Activated CD8-positive, alpha-beta memory T cell treated with anti-CD3 and anti-CD28 coated beads for 36 hours (primary cell): ENCODE measurements around the gene GM2A. TPM values are rescaled to one million over a fixed set of nuclear protein-coding genes. Genes with fewer than 3 reads are reported as not detected.
"Not testable (repeated sequence)": the region's sequence is repeated elsewhere in the genome, so short reads cannot be mapped to it uniquely, and the experiment has no call there.

ENCODE experiments used
- CTCF ChIA-PET: fragments of 350-600 bp; sonication (Branson Sonifier 250); formaldehyde crosslinking; loops from one replicate; lab custom pipeline; 2021; ENCODE audit warnings: antibody characterized with exemption; lab: Charles Lee
- POLR2A ChIA-PET: fragments of 350-600 bp; sonication (Branson Sonifier 250); formaldehyde crosslinking; loops from one replicate; lab custom pipeline; 2021; ENCODE audit warnings: antibody characterized with exemption; lab: Charles Lee
- total RNA-seq, 2 experiments: library from RNA; stranded (reverse); gene quantifications; one replicate each; pipeline ENCODE4 v1.2.3, GENCODE V29; 2021

The GM2A gene
- total RNA-seq, 2 experiments from 2014 or later = 12.8 to 14.9 TPM

DNA sequence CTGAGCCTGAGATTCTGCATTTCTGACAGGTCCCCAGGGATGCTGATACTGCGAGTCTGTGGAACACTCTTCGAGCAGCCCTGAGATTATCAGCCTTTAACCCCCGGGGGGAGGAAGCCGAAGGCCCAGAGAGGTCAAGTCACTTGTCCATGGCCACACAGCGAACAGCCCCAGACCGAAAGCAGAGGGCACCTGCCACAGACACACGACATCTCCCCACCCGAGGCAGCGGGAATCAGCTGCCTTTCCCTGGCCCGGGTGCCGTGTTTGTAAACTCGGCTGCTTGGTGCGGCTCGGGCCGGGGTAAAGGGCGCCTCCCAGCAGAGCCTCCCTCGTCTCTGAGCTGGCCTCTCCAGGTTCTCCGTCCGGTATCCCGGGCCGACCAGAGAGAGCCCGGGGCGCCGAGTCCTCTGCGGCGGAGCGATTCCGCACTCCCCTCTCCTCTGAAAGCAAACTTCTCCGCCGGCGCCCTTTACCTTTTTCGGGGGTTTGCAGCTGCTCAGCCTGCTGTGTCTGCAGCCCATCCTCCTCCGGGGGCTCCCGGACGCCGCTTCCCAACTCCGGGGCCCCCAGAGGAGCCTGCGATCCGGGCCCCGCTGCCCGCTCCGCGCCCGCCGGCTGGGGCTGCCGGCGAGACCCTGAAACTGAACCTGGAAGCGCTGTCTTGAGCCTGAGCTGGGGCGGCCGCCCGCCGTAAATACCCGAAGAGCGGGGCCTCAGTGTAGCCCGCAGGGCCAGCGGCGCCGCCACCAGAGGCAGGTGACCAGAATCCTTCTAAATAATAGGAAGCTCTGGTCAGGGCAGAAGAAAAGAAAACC lies 29.3 kb upstream of the GM2A start, which contains the start of gene CCDC69:
Gene CCDC69 (minus strand): TSS at position 646 of the 818 bp plus-strand sequence. CDS start 122 bp downstream, at position 524.
- ChIA-PET POLR2A (interaction anchor here (1.0 to 3.2 kb wide), 8 partner anchors 11 to 82 kb away, joined by 3 to 49 read pairs (median 4); partner anchors contain the start of genes ANXA6 and GM2A), CTCF (interaction anchor here (0.7 to 5.1 kb wide), 8 partner anchors 11 to 108 kb away, joined by 3 to 45 read pairs (median 3); no protein-coding TSS in a partner anchor)

DNA sequence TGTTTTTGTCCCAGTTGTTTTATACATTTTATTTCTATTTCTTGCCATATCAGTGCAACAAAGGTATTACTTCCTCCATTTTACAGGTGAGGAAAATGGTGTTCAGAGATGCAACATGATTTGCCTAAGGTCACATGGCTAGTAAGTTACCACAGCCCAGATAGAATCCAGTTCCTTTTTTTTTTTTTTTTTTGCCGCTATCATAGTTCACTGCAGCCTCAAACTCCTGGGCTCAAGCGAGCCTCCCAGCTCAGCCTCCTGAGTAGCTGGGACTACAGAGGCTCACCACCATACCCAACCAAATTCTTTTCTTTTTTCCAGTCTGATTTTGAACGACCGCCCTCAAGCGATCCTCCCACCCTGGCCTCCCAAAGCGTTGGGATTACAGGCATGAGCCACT lies 28.6 kb upstream of the GM2A start:
- ChIA-PET CTCF (interaction anchor here (0.7 to 5.1 kb wide), 6 partner anchors 12 to 59 kb away, joined by 3 to 45 read pairs (median 3); no protein-coding TSS in a partner anchor), POLR2A (interaction anchor here (0.7 to 3.2 kb wide), 8 partner anchors 10 to 673 kb away, joined by 3 to 49 read pairs (median 6); partner anchors contain the start of genes ANXA6 and GM2A)

- POLR2A ChIA-PET = interaction anchor here (0.7 to 3.2 kb wide), 4 partner anchors 9 to 674 kb away, joined by 3 to 49 read pairs (median 7); no protein-coding TSS in a partner anchor
- CTCF ChIA-PET = interaction anchor here (4.1 to 5.1 kb wide), 2 partner anchors 12 kb away, joined by 43 to 45 read pairs; no protein-coding TSS in a partner anchor
These were observed 27.9 kb upstream of the GM2A start for GRCh38 chr5:151225071-151225470.

- ChIA-PET POLR2A (interaction anchor here (1.2 to 3.2 kb wide), 2 partner anchors 13 to 26 kb away, joined by 3 to 49 read pairs; no protein-coding TSS in a partner anchor), CTCF (interaction anchor here (4.1 to 5.1 kb wide), 2 partner anchors 11 to 13 kb away, joined by 43 to 45 read pairs; no protein-coding TSS in a partner anchor)
These were observed 27.5 kb upstream of the GM2A start for GRCh38 chr5:151225475-151225874.

DNA sequence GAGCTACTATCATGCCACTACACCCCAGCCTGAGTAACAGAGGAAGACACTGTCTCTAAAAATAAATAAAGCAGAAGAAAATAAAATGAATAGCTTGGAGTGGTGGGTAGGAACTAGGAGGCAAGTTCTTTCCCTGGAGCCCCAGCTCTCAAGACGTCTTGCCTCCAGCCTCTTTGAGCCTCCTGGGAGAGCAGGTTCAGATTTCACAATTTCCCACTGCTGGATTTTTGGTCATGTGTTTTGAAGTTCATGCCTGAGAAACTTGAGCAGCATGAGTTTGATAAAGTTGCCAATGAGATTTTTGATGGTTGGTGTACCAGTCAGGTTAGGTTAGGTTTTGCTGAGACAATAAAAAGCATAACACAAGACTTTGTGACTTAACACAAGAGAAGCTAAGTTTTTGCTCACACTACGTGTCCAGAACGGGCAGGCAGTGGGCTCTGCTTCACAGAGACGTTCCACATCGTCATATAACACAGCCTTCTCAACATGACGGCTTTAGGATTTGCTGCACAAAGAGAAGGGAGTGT lies 25.0 kb upstream of the GM2A start:
- ChIA-PET CTCF (interaction anchor here (1.0 to 1.2 kb wide), 2 partner anchors 13 to 63 kb away, joined by 4 to 5 read pairs; no protein-coding TSS in a partner anchor), POLR2A (no interaction called here)

- POLR2A ChIA-PET = no interaction called here
- CTCF ChIA-PET = interaction anchor here (1.1 to 1.9 kb wide), 3 partner anchors 9 to 64 kb away, joined by 3 to 9 read pairs (median 4); no protein-coding TSS in a partner anchor
These were observed 24.0 kb upstream of the GM2A start for GRCh38 chr5:151228986-151229385.

- POLR2A ChIA-PET = no interaction called here
- CTCF ChIA-PET = interaction anchor here (0.7 to 1.9 kb wide), 4 partner anchors 8 to 114 kb away, joined by 3 to 9 read pairs (median 4); no protein-coding TSS in a partner anchor
These were observed 22.8 kb upstream of the GM2A start for GRCh38 chr5:151230048-151230680.

GRCh38 chr5:151231359-151231758 lies 21.6 kb upstream of the GM2A start:
- CTCF ChIA-PET = interaction anchor here (0.7 kb wide), 1 partner anchor 115 kb away, joined by 3 read pairs; no protein-coding TSS in a partner anchor
- POLR2A ChIA-PET = no interaction called here

DNA sequence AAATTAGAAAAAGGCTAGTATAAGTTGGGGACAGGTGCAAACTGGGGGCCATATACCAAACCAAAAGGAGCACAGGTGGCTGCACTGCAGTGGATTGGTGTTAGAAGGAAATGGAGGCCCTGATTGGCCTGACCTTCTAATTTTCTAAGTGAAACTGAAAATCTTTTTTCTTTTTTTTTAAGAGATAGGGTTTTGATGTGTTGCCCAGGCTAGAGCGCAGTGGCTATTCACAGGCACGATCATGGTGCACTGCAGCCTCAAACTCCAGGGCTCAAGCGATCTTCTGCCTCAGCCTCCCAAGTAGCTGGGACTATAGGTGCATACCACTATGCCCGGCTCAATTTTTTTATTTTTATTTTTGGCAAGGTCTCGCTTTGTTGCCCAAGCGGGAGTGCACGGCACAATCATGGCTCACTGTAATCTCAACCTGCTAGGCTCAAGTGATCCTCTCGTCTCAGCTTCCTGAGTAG lies 19.3 kb upstream of the GM2A start:
- CTCF ChIA-PET = interaction anchor here (1.9 kb wide), 1 partner anchor 22 kb away, joined by 5 read pairs; no protein-coding TSS in a partner anchor
- POLR2A ChIA-PET = interaction anchor here (1.4 kb wide), 1 partner anchor 9 kb away, joined by 8 read pairs; the partner anchor contains the start of gene CCDC69

GRCh38 chr5:151234476-151235238 lies 18.3 kb upstream of the GM2A start:
- ChIA-PET CTCF (interaction anchor here (0.9 to 5.6 kb wide), 5 partner anchors 11 to 108 kb away, joined by 3 to 43 read pairs (median 4); partner anchors contain the start of gene CCDC69), POLR2A (interaction anchor here (1.4 kb wide), 1 partner anchor 10 kb away, joined by 8 read pairs; the partner anchor contains the start of gene CCDC69)

DNA sequence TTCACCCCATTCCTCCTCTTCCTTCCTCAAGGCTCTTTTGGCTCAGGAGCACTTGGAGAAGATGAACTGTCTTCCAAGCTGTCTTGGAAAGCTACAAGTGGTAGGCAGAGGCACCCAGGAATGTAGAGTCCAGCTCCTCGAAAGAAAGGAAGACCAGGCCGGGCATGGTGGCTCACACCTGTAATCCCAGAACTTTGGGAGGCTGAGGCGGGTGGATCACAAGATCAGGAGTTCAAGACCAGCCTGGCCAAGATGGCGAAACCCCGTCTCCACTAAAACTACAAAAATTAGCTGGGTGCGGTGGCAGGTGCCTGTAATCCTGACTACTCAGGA lies 17.8 kb upstream of the GM2A start:
- CTCF ChIA-PET = interaction anchor here (0.9 to 5.6 kb wide), 4 partner anchors 12 to 109 kb away, joined by 4 to 43 read pairs (median 4); partner anchors contain the start of gene CCDC69
- POLR2A ChIA-PET = interaction anchor here (0.7 to 1.4 kb wide), 2 partner anchors 11 to 17 kb away, joined by 4 to 8 read pairs; partner anchors contain the start of gene CCDC69

DNA sequence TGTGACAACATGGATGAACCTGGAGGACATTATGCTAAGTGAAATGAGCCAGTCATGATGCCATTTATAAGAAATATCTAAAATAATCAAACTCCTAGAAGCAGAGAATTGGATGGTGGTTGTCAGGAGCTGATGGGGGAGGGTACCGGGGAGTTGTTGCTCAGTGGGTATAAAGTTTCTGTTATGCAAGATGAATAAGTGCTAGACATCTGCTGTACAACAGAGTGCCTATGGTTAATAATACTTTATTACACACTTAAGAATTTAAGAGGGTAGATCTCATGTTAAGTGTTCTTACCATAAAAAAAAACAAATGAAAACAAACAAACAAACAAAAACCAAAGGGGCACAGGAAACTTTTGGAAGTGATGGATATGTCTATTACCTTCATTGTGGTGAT lies 16.1 kb upstream of the GM2A start:
- ChIA-PET POLR2A (no interaction called here), CTCF (interaction anchor here (0.7 to 5.6 kb wide), 3 partner anchors 13 to 479 kb away, joined by 3 to 43 read pairs (median 14); partner anchors contain the start of gene CCDC69)

GRCh38 chr5:151237685-151238084 lies 15.3 kb upstream of the GM2A start:
- ChIA-PET POLR2A (interaction anchor here (0.6 kb wide), 1 partner anchor 13 kb away, joined by 4 read pairs; no protein-coding TSS in a partner anchor), CTCF (interaction anchor here (1.0 to 5.6 kb wide), 9 partner anchors 8 to 122 kb away, joined by 3 to 43 read pairs (median 7); partner anchors contain the start of gene CCDC69)

- ChIA-PET CTCF (interaction anchor here (0.7 to 5.6 kb wide), 17 partner anchors 8 to 123 kb away, joined by 3 to 43 read pairs (median 5); partner anchors contain the start of genes CCDC69 and GM2A), POLR2A (interaction anchor here (0.6 to 1.2 kb wide), 3 partner anchors 12 to 16 kb away, joined by 4 to 5 read pairs (median 4); partner anchors contain the start of gene CCDC69)
These were observed 14.7 kb upstream of the GM2A start for GRCh38 chr5:151238303-151238741.

DNA sequence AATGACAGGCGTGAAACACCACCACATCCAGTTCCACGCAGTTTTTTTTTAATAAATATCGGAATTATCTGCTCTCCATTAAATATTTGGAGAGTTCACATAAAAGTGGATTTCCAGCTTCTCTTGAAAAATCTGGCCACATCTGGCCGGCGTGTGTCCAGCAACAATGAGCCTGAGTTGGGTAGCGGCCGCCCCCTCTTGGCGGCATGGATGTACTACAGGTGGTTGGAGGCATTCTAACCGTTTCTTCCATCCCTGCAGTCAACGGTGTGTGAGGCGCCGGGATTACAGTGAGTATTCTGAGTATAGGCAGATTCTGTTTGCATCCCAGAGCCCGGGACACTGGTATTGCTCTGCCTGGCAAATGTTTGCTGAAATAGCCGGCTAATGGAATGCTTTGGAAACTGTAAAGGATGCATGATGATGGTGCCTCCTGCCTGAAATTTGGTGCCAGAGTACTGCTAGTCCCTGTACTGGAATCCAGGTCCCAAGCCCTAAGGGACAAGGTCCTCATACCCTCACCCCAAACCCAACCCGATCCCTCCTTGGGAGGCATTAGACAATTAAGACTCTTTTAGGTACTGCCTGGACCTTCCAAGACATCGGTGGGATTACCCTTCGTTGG lies 13.6 kb upstream of the GM2A start:
- ChIA-PET CTCF (interaction anchor here (0.7 to 5.6 kb wide), 17 partner anchors 9 to 124 kb away, joined by 3 to 43 read pairs (median 5); partner anchors contain the start of genes CCDC69 and GM2A), POLR2A (interaction anchor here (1.2 kb wide), 2 partner anchors 15 to 17 kb away, joined by 4 to 5 read pairs; partner anchors contain the start of gene CCDC69)

- CTCF ChIA-PET = interaction anchor here (0.9 to 2.7 kb wide), 4 partner anchors 27 to 114 kb away, joined by 4 to 6 read pairs (median 5); no protein-coding TSS in a partner anchor
- POLR2A ChIA-PET = not testable (repeated sequence)
These were observed 12.6 kb upstream of the GM2A start for GRCh38 chr5:151240268-151240835.
